Nephron (organoid): ENCODE data around the gene TRAPPC2L.

Source experiments
- H3K27ac Mint-ChIP-seq, 3 experiments: 2 replicates each; pipeline ENCODE4 v1.8.0; 2020; ENCODE audit warnings: mixed read lengths in 3 of 3, mild to moderate bottlenecking in 2 of 3, moderate library complexity in 1 of 3
- H3K27me3 Mint-ChIP-seq: 2 replicates; pipeline ENCODE4 v1.8.0; 2021; ENCODE audit warnings: low read depth, mild to moderate bottlenecking, moderate library complexity, mixed read lengths
- H3K36me3 Mint-ChIP-seq: 2 replicates; pipeline ENCODE4 v1.8.0; 2020; ENCODE audit warnings: low read depth, mixed read lengths
- H3K4me1 Mint-ChIP-seq: 2 replicates; pipeline ENCODE4 v1.8.0; 2020; ENCODE audit warnings: mixed read lengths
- H3K4me3 Mint-ChIP-seq, 3 experiments: 2 replicates each; pipeline ENCODE4 v1.8.0; 2020; ENCODE audit warnings: mild to moderate bottlenecking in 3 of 3, mixed read lengths in 3 of 3, moderate library complexity in 2 of 3
- H3K9me3 Mint-ChIP-seq: 2 replicates; pipeline ENCODE4 v1.8.0; 2020; ENCODE audit warnings: mixed read lengths
- CTCF ChIP-seq, 3 experiments: fragments of 200-600 bp; sonication (generic); IDR thresholded peaks; one replicate each; pipeline ENCODE4 v1.5.0; 2021; ENCODE audit warnings: antibody characterized with exemption in 3 of 3; ENCODE audit not compliant: unreplicated experiment in 3 of 3

TRAPPC2L gene

GRCh38 chr16:88839745-88840599 is 17.0 kb upstream of the TRAPPC2L start:
- H3K4me3 Mint-ChIP-seq = no peak overlapping the region
- TF ChIP-seq CTCF (IDR thresholded peaks at IDR 0.05; ENCODE audit: unreplicated experiment in 3 of 3) = no peak
- H3K27ac Mint-ChIP-seq = no peak overlapping the region
- no peaks in the 10 kb centered on the region for H3K27me3 Mint-ChIP-seq
- no peaks in the 10 kb centered on the region for H3K4me1 Mint-ChIP-seq
- H3K36me3 Mint-ChIP-seq = peaks cover 4% of the 10 kb centered on the region
- no peaks in the 10 kb centered on the region for H3K9me3 Mint-ChIP-seq

GRCh38 chr16:88840600-88841215 is 16.2 kb upstream of the TRAPPC2L start:
- Mint-ChIP-seq H3K4me1 (no peaks in the 10 kb centered on the region), H3K36me3 (no peaks in the 10 kb centered on the region), H3K4me3 (no peak overlapping the region), H3K27ac (no peak overlapping the region), H3K9me3 (no peaks in the 10 kb centered on the region), H3K27me3 (no peaks in the 10 kb centered on the region)
- TF ChIP-seq CTCF (IDR thresholded peaks at IDR 0.05; ENCODE audit: unreplicated experiment in 3 of 3) = no peak

- Mint-ChIP-seq H3K36me3 (no peaks in the 10 kb centered on the region), H3K4me1 (no peaks in the 10 kb centered on the region), H3K27me3 (no peaks in the 10 kb centered on the region), H3K27ac (no peak overlapping the region), H3K9me3 (no peaks in the 10 kb centered on the region), H3K4me3 (no peak overlapping the region)
- no peak for TF ChIP-seq CTCF (IDR thresholded peaks at IDR 0.05; ENCODE audit: unreplicated experiment in 3 of 3)
Measured at GRCh38 chr16:88841521-88842307, 15.2 kb upstream of the TRAPPC2L start.

- Mint-ChIP-seq H3K36me3 (no peaks in the 10 kb centered on the region), H3K27me3 (no peaks in the 10 kb centered on the region), H3K9me3 (no peaks in the 10 kb centered on the region), H3K4me1 (no peaks in the 10 kb centered on the region), H3K27ac (no peak overlapping the region), H3K4me3 (no peak overlapping the region)
- TF ChIP-seq CTCF (IDR thresholded peaks at IDR 0.05; ENCODE audit: unreplicated experiment in 3 of 3) = no peak
Measured at GRCh38 chr16:88842308-88842756, 14.6 kb upstream of the TRAPPC2L start.

- Mint-ChIP-seq H3K27me3 (no peaks in the 10 kb centered on the region), H3K9me3 (no peaks in the 10 kb centered on the region), H3K36me3 (no peaks in the 10 kb centered on the region), H3K27ac (no peak overlapping the region), H3K4me1 (no peaks in the 10 kb centered on the region), H3K4me3 (no peak overlapping the region)
- TF ChIP-seq CTCF (IDR thresholded peaks at IDR 0.05; ENCODE audit: unreplicated experiment in 3 of 3) = no peak
Measured at GRCh38 chr16:88842806-88843205, 14.1 kb upstream of the TRAPPC2L start.
